GM12872 (cell line): ENCODE results near the gene SLC39A3.

Experiments used
- CTCF ChIP-seq: IDR thresholded peaks from 3 replicates; pipeline ENCODE4 v1.5.1; 2011; ENCODE audit warnings: low read depth, mild to moderate bottlenecking, low read length, moderate library complexity; ENCODE audit not compliant: insufficient read depth

Gene SLC39A3

DNA sequence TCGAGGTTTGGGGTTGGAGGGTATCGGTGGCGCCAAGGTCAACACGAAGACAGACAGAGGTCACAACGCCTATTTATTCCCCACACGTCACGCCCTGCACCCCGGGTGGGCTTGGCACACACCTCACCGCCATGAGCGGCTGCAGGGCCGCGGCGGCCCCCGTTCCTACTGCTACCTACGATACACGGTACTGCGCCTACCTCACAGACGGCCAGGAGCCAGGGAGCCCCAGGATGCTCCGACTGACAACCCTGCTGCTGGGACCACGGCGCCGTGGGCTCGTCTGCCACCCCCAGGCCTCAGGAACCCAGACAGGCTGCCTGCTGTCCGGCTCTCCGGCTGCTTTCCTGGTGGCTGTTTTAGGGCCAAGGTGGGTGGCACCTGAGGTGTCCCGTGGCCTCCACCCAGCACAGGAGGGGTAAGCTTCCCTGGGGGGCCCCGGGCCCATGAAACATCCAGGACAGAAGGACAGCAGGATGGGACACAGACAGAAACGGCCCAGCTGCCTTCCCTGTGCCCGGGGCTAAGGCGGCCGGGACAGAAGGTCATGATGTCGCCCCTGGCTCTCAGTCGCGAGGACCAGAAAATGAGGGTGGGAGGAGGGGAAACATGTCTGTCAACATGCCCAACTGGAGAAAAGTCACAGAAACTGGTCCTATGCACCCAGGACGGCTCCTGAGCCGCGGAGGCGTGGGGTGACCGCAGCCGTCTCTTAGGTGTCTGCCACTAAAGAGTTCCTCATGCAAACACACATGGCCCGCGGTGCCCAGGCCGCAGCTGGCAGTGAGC, 15.0 kb upstream of the SLC39A3 start:
- TF ChIP-seq CTCF, result no peak

DNA sequence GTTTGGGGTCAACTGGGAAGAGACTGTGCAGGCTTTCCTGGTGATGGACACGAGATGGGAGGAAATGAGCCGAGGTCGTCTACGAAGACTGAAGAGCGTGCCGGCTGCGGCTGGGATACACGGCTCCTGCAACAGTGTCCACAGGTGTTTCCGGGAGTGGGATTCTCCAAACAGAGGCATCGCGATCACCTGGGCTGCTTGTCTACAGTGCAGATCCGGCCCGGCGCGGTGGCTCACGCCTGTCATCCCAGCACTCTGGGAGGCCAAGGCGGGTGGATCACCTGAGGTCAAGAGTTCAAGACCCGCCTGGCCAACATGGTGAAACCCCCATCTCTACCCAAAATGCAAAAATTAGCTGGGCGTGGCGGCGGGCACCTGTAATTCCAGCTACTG, 11.6 kb upstream of the SLC39A3 start:
- no peak for TF ChIP-seq CTCF

- TF ChIP-seq CTCF, result no peak
Observed at GRCh38 chr19:2750808-2751437, 11.1 kb upstream of the SLC39A3 start.

- no peak for TF ChIP-seq CTCF
Observed at GRCh38 chr19:2747349-2747748, 7.5 kb upstream of the SLC39A3 start.

DNA sequence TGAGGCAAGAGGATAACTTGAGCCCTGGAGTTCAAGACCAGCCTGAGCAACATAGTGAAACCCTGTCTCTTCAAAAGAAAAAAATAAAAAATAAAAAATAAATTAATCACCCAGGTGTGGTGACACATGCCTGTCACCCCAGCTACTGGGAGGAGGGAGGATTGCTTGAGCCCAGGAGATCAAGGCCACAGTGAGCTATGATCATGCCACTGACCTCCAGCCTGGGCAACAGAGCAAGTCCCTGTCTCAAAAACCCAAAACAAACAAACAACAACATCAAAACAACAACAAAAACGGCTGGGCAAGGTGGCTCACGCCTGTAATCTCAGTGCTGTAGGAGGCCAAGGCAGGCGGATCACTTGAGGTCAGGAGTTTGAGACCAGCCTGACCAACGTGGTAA, 4.3 kb upstream of the SLC39A3 start:
- TF ChIP-seq CTCF, result no peak

DNA sequence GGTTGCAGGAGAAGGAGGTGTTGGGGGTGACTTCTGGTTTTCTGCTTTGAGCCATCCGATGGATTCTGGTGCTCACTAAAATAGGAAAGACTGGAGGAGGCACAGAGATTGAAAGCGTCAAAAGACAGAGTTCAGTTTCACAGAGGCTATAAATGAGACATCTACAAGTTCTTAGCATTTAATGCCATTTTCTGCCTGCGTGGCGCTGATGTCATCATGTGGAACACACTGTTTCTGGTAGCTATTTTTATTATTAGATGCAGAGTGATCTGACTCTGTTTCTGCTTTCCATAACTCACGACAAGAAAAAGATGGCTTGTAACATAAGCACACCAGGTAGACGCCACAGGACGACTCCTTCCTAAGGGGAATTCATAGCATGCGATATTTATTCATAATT, 3.3 kb upstream of the SLC39A3 start:
- no peak for TF ChIP-seq CTCF

- no peak for TF ChIP-seq CTCF
Observed at GRCh38 chr19:2740314-2740656, 468 bp upstream of the SLC39A3 start.
